ENCODE results near the gene SERPING1. TPM values are rescaled to one million over a fixed set of nuclear protein-coding genes. Genes with fewer than 3 reads are reported as not detected.

SERPING1 gene
- total and polyA plus RNA-seq, 2 donors (not counting 1 experiment from before 2014, with no cell fraction given), result not detected

DNA sequence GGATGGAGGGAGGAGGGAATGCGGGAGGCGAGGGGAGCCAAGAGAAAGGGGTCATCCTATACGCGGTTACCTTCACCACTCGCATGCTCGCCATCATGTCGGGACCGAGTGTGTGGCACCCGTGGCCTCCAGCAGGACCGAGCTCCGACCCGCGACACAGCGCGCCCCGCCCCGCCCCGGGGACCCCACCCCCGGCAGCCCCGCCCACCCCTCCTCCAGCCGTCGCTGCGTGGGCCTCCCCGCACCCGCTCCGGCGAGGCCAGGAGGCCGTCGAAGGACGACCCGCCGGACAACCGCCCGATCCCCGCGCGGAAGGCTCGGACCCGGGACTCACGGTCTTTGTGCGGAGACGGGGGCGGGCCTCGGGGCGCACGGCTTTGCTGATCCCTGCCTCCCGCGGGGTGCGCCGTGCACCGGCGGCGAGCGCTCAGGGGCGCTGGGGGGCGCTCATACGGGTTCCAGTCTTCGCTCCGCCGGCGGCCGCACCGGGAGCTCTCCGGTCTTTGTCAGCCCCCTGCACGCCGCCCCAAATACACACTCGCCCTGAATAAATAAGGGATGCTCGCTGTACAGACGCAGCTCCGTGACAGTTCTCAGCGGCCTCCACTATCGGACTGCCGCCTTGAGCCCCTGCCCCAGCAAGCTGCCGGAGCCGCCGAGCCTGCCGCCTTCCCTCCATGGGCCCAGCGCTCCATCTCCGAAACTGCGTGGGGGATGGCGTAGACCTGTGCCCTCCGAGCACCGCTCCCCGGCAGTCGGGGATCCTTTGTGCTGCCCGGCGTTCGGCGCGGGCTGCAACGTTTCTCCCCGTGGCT is 29.8 kb upstream of the SERPING1 start, which contains the start of gene UBE2L6:
UBE2L6 (minus strand) TSS at position 158 of the 815 bp plus-strand sequence; CDS start at position 97, 61 bp downstream.
- TF ChIP-seq, protein P1, sequence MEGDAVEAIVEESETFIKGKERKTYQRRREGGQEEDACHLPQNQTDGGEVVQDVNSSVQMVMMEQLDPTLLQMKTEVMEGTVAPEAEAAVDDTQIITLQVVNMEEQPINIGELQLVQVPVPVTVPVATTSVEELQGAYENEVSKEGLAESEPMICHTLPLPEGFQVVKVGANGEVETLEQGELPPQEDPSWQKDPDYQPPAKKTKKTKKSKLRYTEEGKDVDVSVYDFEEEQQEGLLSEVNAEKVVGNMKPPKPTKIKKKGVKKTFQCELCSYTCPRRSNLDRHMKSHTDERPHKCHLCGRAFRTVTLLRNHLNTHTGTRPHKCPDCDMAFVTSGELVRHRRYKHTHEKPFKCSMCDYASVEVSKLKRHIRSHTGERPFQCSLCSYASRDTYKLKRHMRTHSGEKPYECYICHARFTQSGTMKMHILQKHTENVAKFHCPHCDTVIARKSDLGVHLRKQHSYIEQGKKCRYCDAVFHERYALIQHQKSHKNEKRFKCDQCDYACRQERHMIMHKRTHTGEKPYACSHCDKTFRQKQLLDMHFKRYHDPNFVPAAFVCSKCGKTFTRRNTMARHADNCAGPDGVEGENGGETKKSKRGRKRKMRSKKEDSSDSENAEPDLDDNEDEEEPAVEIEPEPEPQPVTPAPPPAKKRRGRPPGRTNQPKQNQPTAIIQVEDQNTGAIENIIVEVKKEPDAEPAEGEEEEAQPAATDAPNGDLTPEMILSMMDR (IDR thresholded peaks at IDR 0.05), result peak; percentile 95
- TF ChIP-seq EZH2 (IDR thresholded peaks at IDR 0.05; ENCODE audit: borderline replicate concordance, insufficient read depth, low read depth, low read length, poor library complexity, severe bottlenecking), result no peak
- H3K27me3 Mint-ChIP-seq, result no peaks in the 10 kb centered on the region
- H3K9me3 Mint-ChIP-seq (ENCODE audit: insufficient read depth), result no peaks in the 10 kb centered on the region
- CTCF ChIA-PET, result interaction anchor here (0.7 to 5.9 kb wide), 24 partner anchors 9 to 1010 kb away, joined by 3 to 86 read pairs (median 4); partner anchors contain the start of genes SELENOH, SLC43A1 and TIMM10
- Histone ChIP-seq H3K4me1 (ENCODE audit: control insufficient read depth in 2 of 2, insufficient read depth in 2 of 2, low read length in 2 of 2) (peaks cover 18 to 26% of the 10 kb centered on the region in 2 donors), H3K4me2 (replicated peaks; ENCODE audit: low read depth, low read length, poor library complexity, severe bottlenecking) (peak within 1 kb of the TSS; percentile 92), H3K79me2 (ENCODE audit: control insufficient read depth, insufficient read depth, low read length) (peaks cover 47% of the 10 kb centered on the region), H3K4me3 (ENCODE audit: control extremely low read depth in 1 of 5, extremely low read depth in 1 of 5, insufficient read depth in 1 of 5, low read depth in 2 of 5, low read length in 4 of 5) (peak within 1 kb of the TSS; percentile 83 to 99 (median 98)), H4K20me1 (ENCODE audit: control insufficient read depth, insufficient read depth, low read length, poor library complexity, severe bottlenecking) (peaks cover 2% of the 10 kb centered on the region), H3K27me3 (replicated peaks in 1 of 4; ENCODE audit: control extremely low read depth in 1 of 4, control insufficient read depth in 3 of 4, insufficient read depth in 4 of 4, low read length in 3 of 4) (no peaks in the 10 kb centered on the region), H2AFZ (ENCODE audit: insufficient read depth, low read depth, low read length, poor library complexity, severe bottlenecking) (peak within 1 kb of the TSS; percentile 99), H3K36me3 (replicated peaks in 1 of 2; ENCODE audit: control extremely low read depth in 1 of 2, control insufficient read depth in 1 of 2, extremely low read depth in 1 of 2, insufficient read depth in 2 of 2, low read length in 1 of 2) (peaks cover 0 to 1% of the 10 kb centered on the region in 2 experiments), H3K9me3 (ENCODE audit: control extremely low read depth in 1 of 3, control insufficient read depth in 2 of 3, insufficient read depth in 1 of 3, low read length in 2 of 3) (no peaks in the 10 kb centered on the region), H3K27ac (ENCODE audit: low read length in 2 of 2) (peak within 1 kb of the TSS; percentile 83 to 92), H3K9ac (ENCODE audit: low read length) (peak within 1 kb of the TSS; percentile 85)
- H3K4me3 Mint-ChIP-seq, result peak within 1 kb of the TSS; percentile 99
- intact Hi-C loops (cut with micrococcal nuclease), result loop anchor here (1.0 to 5.0 kb wide), 9 partner anchors 77 to 1010 kb away; partner anchors contain the start of genes LPXN, MED19, SELENOH and SSRP1
- peaks cover 36% of the 10 kb centered on the region for H3K4me1 Mint-ChIP-seq
- POLR2A ChIA-PET, result interaction anchor here (0.6 to 1.8 kb wide), 4 partner anchors 16 to 234 kb away, joined by 3 to 5 read pairs (median 3); partner anchors contain the start of gene TIMM10
- WGBS (ENCODE audit: insufficient coverage), result under 1% methylated on average over 73 of the region's 92 CpGs
- H3K27ac Mint-ChIP-seq, result peak within 1 kb of the TSS; percentile 99
- peak; percentile 69 for ATAC-seq (ENCODE audit: low read depth)
- DNase-seq, result peak; percentile 82
